HG02870 (cell line): ENCODE measurements around the gene VEGFA.

ENCODE experiments used
- ATAC-seq: cut with Tn5 transposase; IDR thresholded peaks from one replicate; pipeline ENCODE4 v1.9.1; 2021; ENCODE audit warnings: mild to moderate bottlenecking, moderate library complexity; ENCODE audit not compliant: unreplicated experiment

VEGFA gene

GRCh38 chr6:43738877-43739641 lies 31.0 kb upstream of the VEGFA start:
- no peak for ATAC-seq

GRCh38 chr6:43739642-43740091 lies 30.3 kb upstream of the VEGFA start:
- ATAC-seq, result no peak

GRCh38 chr6:43740321-43740960 lies 29.6 kb upstream of the VEGFA start:
- ATAC-seq, result no peak

DNA sequence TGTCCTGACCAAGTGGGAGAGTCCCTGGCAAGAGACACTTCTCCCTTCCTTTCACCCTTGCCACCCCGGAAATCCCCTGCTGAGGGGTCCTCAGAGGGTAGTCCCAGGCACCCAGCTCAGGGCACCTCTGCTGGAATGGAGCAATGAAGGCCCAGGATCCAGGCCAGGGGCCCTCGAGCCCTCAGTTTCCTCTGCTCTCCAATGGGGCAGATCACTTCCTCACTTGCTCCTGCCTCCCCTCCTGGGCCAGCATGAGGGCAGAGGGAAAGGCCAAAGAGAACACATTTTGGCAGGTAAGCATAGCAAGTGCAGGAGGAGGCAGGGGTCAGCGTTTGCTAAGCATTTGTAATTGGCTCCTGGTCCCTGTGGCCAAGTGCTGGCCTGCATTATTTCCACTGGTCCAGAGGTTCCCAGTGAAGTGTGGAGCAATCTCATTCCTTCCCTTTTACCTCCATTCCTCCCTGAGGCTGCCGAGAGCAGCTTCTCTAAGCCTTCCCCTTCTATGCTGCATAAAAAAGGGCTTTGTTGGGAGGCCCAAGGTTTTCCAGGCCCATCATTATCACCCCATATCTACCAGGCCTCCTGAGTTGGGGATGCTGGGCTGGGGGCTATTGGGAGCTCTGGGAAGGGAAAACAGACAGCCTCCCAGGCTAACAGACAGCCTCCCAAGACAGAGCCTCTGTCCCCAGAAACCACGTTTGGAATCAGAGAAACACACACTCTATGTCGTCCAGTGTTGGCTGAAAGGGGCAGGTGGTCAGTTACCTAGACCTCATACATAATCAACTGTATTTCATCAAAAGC lies 28.8 kb upstream of the VEGFA start:
- no peak for ATAC-seq

- no peak for ATAC-seq
Measured at GRCh38 chr6:43741829-43742228, 28.2 kb upstream of the VEGFA start.

- no peak for ATAC-seq
Measured at GRCh38 chr6:43742285-43742684, 27.7 kb upstream of the VEGFA start.

- no peak for ATAC-seq
Measured at GRCh38 chr6:43742931-43743632, 26.9 kb upstream of the VEGFA start.

GRCh38 chr6:43743682-43744381 lies 26.2 kb upstream of the VEGFA start:
- ATAC-seq, result no peak

GRCh38 chr6:43744491-43744890 lies 25.5 kb upstream of the VEGFA start:
- ATAC-seq, result no peak

DNA sequence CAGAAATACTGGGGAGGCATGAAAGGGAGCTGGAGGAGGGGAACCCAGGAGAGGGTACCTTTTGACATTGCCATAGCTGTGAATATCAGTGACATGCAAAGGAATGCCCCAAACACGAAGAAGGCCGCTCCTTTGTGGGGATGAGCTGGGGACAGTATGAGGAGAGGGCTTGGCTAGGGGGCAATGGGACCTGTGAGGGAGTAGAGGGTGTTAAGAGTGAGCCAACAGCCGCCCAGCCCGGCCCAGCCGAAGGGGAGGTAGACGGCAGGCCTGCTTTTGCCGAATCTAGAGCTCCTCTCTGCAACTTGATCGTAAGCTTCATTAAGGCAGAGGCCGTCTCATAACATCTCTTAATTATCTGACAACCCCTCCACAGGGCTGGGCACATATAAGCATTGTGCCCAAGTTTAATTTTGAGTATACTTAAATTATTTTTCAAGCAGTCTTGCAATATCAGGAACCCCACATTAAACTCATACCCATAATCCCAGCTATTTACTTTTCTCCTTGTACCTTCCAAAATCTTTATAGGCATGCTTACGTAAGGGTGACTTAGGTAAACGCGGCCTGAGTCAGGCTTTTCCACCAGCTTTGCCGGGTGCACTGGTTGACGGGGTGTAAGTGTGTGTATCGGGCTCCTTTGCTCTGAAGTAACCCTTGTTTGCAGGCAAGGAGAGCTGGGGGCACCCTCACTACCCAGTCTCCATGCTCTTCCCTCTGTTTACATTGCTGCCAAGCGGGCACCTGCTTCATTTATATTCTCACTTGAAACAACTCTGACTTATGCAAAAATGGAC lies 24.9 kb upstream of the VEGFA start:
- no peak for ATAC-seq

- no peak for ATAC-seq
Measured at GRCh38 chr6:43746071-43746470, 23.9 kb upstream of the VEGFA start.

GRCh38 chr6:43746613-43747102 lies 23.4 kb upstream of the VEGFA start:
- ATAC-seq, result no peak

GRCh38 chr6:43747784-43748183 lies 22.2 kb upstream of the VEGFA start:
- ATAC-seq, result no peak

DNA sequence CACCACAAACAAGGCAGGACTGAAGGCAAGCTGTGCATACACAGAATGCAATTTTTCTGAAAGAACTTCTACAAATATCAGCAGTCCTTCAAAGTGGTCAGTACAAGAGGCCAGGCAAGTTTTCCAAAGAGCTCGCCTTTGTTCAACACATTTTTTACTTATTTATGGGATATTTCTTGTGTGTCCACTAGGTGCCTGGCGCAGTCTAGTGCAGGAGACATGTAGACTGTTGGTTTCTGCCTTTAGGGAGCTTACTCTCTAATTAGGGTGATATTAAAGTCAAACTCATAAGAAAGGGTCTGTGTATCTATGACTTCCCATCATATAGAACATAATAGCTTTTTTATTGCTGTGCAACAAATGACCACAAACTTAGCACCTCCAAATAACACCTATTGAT lies 21.2 kb upstream of the VEGFA start:
- ATAC-seq, result no peak

DNA sequence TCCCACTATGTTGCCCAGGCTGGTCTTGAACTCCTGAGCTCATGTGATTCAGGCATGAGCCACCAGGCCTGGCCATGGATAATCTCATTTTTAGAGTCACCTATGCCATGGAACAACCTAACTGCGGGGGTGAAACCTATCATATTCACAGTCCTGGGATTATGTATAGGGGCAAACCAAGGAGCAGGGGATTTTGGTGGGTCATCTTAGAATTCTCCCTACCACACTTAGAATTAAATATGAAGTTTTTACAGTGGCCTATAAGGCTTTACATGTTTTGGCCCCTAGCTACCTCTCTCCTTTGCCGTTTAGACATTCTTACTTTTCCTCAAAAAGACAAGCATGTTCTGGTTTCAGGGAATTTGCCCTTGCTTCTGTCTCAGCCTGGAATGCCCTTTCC lies 20.6 kb upstream of the VEGFA start:
- ATAC-seq, result no peak

- ATAC-seq, result no peak
Measured at GRCh38 chr6:43750622-43751021, 19.4 kb upstream of the VEGFA start.

GRCh38 chr6:43753570-43754183 lies 16.3 kb upstream of the VEGFA start:
- ATAC-seq, result no peak

- ATAC-seq, result no peak
Measured at GRCh38 chr6:43757966-43758616, 11.9 kb upstream of the VEGFA start.

DNA sequence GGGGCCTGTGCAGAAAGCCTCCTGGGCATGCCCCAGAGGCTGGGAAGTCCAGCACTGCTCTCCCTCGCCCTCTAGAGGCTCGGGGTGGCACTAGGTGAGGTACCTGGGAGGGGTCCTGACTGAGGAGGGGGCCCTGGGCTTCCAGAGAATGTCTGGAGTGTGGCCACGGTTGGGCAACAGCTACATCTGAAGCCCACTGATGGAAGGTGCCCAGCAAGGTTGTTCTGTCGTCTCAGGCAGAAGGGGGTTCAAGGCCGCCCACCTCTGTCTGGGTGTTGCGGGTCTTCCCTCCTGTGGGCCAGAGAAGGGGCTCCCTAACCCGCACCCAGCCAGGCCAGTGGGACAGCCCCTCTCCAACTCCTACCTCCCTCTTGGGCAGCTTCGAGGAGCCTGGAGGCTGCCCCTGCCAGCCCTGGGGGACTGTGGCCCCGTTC lies 11.4 kb upstream of the VEGFA start:
- no peak for ATAC-seq
